Measurements from ENCODE around the gene NTRK2.

The NTRK2 gene

DNA sequence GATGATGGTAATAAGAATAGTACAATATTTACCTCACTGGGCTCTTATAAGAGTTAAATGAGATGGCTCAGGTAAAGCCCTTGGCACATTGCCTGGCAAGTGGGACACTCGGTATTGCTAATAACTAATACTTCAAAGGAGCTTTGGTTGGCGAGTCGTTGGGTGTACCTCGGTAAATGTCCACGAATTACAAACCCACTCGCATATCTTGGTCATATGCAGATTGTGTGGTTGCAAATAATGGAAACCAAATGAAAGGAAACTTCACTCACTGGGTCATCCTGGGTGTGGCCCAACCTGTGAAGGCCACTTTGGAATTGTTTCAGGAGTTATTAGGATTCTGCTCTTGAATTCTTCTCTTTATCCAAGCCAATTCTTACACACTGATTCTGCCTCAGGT, 147.5 kb downstream of the NTRK2 start:
- H3K9ac ChIP-seq (ENCODE audit: low read depth, low read length) = no peak overlapping the region
- ATAC-seq (ENCODE audit: insufficient read depth, low read depth) (no peak), DNase-seq (no peak)
- H3K4me2 ChIP-seq (ENCODE audit: insufficient read depth, low read length) = no peak overlapping the region
- H3K9me3 ChIP-seq (ENCODE audit: insufficient read depth, low read length, severe bottlenecking) = no peaks in the 10 kb centered on the region
- H3K27me3 ChIP-seq (ENCODE audit: insufficient read depth, low read length, poor library complexity) = no peaks in the 10 kb centered on the region
- no peaks in the 10 kb centered on the region for H3K36me3 ChIP-seq (ENCODE audit: insufficient read depth, low read length)
- H3K79me2 ChIP-seq (ENCODE audit: insufficient read depth, low read length) = no peaks in the 10 kb centered on the region
- H2AFZ ChIP-seq (ENCODE audit: low read depth, low read length) = no peak overlapping the region
- TF ChIP-seq EZH2 (IDR thresholded peaks at IDR 0.05; ENCODE audit: borderline replicate concordance, low read depth, low read length, severe bottlenecking) = no peak
- TF ChIP-seq, protein P1, sequence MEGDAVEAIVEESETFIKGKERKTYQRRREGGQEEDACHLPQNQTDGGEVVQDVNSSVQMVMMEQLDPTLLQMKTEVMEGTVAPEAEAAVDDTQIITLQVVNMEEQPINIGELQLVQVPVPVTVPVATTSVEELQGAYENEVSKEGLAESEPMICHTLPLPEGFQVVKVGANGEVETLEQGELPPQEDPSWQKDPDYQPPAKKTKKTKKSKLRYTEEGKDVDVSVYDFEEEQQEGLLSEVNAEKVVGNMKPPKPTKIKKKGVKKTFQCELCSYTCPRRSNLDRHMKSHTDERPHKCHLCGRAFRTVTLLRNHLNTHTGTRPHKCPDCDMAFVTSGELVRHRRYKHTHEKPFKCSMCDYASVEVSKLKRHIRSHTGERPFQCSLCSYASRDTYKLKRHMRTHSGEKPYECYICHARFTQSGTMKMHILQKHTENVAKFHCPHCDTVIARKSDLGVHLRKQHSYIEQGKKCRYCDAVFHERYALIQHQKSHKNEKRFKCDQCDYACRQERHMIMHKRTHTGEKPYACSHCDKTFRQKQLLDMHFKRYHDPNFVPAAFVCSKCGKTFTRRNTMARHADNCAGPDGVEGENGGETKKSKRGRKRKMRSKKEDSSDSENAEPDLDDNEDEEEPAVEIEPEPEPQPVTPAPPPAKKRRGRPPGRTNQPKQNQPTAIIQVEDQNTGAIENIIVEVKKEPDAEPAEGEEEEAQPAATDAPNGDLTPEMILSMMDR (IDR thresholded peaks at IDR 0.05; ENCODE audit: borderline replicate concordance, extremely low read depth, low read length, poor library complexity, severe bottlenecking) = no peak
- H3K27ac ChIP-seq (ENCODE audit: low read length) = no peak overlapping the region
- no peak overlapping the region for H3K4me3 ChIP-seq (ENCODE audit: low read depth in 1 of 2, low read length in 2 of 2)
- H3K4me1 ChIP-seq (ENCODE audit: insufficient read depth, low read length) = no peaks in the 10 kb centered on the region
- no peaks in the 10 kb centered on the region for H4K20me1 ChIP-seq (ENCODE audit: insufficient read depth, low read length)

DNA sequence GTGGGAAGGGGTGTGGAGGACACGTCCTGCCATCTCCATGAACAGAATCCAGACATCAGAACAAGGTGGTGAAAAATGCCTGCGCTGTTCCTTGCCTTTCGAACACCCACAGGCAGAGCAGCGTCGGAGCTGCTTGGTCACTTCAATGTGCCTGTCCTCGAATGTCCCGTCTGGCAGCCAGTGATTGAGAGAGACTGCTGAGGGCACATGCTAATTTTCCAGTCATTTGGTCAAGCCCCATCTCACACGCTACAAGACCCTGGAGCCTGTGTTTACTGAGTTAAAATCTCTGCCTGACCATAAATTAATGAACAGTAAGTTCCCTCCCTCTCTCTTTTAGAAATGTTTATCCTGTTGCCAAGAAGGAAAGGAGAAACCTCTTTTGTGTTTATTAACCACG, 149.3 kb downstream of the NTRK2 start:
- Histone ChIP-seq H3K4me3 (ENCODE audit: low read depth in 1 of 2, low read length in 2 of 2) (no peak overlapping the region), H3K4me2 (ENCODE audit: insufficient read depth, low read length) (no peak overlapping the region), H3K36me3 (ENCODE audit: insufficient read depth, low read length) (no peaks in the 10 kb centered on the region), H4K20me1 (ENCODE audit: insufficient read depth, low read length) (no peaks in the 10 kb centered on the region), H3K79me2 (ENCODE audit: insufficient read depth, low read length) (no peaks in the 10 kb centered on the region), H3K27me3 (ENCODE audit: insufficient read depth, low read length, poor library complexity) (no peaks in the 10 kb centered on the region), H2AFZ (ENCODE audit: low read depth, low read length) (no peak overlapping the region), H3K27ac (ENCODE audit: low read length) (no peak overlapping the region), H3K4me1 (ENCODE audit: insufficient read depth, low read length) (no peaks in the 10 kb centered on the region), H3K9ac (ENCODE audit: low read depth, low read length) (no peak overlapping the region), H3K9me3 (ENCODE audit: insufficient read depth, low read length, severe bottlenecking) (no peaks in the 10 kb centered on the region)
- no peak for TF ChIP-seq EZH2 (IDR thresholded peaks at IDR 0.05; ENCODE audit: borderline replicate concordance, low read depth, low read length, severe bottlenecking)
- TF ChIP-seq, protein P1 (IDR thresholded peaks at IDR 0.05; ENCODE audit: borderline replicate concordance, extremely low read depth, low read length, poor library complexity, severe bottlenecking) = no peak
- ATAC-seq (ENCODE audit: insufficient read depth, low read depth) (no peak), DNase-seq (no peak)

DNA sequence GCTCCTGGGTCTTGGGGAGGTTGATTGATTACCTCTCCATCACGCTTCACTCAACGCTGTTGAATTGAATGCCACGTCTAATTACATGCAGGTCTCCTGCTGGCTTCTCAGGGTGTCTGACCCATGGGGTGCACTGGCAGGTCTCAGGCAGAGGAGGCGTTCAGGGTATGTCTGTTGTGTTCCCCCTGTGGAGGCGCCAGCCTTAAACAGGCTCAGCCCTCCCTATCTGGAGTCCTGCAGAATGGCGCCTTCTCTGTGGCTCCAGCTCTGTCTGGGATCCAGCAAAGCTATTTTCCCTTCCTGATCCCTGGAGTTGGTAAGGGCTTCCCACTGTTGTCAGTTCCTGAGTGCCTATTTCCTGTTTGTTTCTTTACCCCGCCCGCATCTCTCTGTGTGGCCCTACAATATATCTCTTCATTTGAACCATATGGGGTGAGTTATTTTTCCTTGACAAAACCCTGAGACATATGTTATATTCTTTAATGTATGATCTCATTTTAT, 150.0 kb downstream of the NTRK2 start:
- Histone ChIP-seq H3K79me2 (ENCODE audit: insufficient read depth, low read length) (no peaks in the 10 kb centered on the region), H2AFZ (ENCODE audit: low read depth, low read length) (no peak overlapping the region), H3K27ac (ENCODE audit: low read length) (no peak overlapping the region), H3K4me2 (ENCODE audit: insufficient read depth, low read length) (no peak overlapping the region), H3K36me3 (ENCODE audit: insufficient read depth, low read length) (no peaks in the 10 kb centered on the region), H3K9me3 (ENCODE audit: insufficient read depth, low read length, severe bottlenecking) (no peaks in the 10 kb centered on the region), H3K4me3 (ENCODE audit: low read depth in 1 of 2, low read length in 2 of 2) (no peak overlapping the region), H3K9ac (ENCODE audit: low read depth, low read length) (no peak overlapping the region), H4K20me1 (ENCODE audit: insufficient read depth, low read length) (no peaks in the 10 kb centered on the region), H3K27me3 (ENCODE audit: insufficient read depth, low read length, poor library complexity) (no peaks in the 10 kb centered on the region), H3K4me1 (ENCODE audit: insufficient read depth, low read length) (no peaks in the 10 kb centered on the region)
- ATAC-seq (ENCODE audit: insufficient read depth, low read depth) = no peak
- DNase-seq = no peak
- TF ChIP-seq, protein P1 (IDR thresholded peaks at IDR 0.05; ENCODE audit: borderline replicate concordance, extremely low read depth, low read length, poor library complexity, severe bottlenecking) = no peak
- no peak for TF ChIP-seq EZH2 (IDR thresholded peaks at IDR 0.05; ENCODE audit: borderline replicate concordance, low read depth, low read length, severe bottlenecking)

DNA sequence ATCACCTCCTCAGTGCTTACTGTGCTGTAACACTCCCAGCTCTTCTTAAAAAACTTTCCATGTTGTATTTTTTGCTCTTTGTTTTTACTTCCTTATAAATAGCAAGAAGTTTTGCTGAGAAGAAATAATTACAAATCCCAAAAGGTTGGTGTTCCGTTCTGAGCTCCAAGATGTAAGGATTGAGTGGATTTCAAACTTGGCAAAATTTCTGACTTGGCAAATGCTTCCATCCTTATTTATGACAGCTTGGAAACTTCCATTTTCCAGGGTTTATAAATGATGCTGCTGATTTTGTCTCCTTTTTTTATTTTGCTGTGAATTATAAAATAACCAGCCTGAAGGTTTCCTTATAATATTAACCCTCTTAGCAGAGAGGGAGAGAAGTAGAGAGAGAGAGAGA, 151.9 kb downstream of the NTRK2 start:
- DNase-seq = no peak
- Histone ChIP-seq H3K27ac (ENCODE audit: low read length) (no peak overlapping the region), H3K79me2 (ENCODE audit: insufficient read depth, low read length) (no peaks in the 10 kb centered on the region), H3K27me3 (ENCODE audit: insufficient read depth, low read length, poor library complexity) (no peaks in the 10 kb centered on the region), H3K9me3 (ENCODE audit: insufficient read depth, low read length, severe bottlenecking) (no peaks in the 10 kb centered on the region), H3K4me1 (ENCODE audit: insufficient read depth, low read length) (no peaks in the 10 kb centered on the region), H3K4me3 (ENCODE audit: low read depth in 1 of 2, low read length in 2 of 2) (no peak overlapping the region), H3K4me2 (ENCODE audit: insufficient read depth, low read length) (no peak overlapping the region), H3K9ac (ENCODE audit: low read depth, low read length) (no peak overlapping the region), H2AFZ (ENCODE audit: low read depth, low read length) (no peak overlapping the region), H4K20me1 (ENCODE audit: insufficient read depth, low read length) (no peaks in the 10 kb centered on the region), H3K36me3 (ENCODE audit: insufficient read depth, low read length) (no peaks in the 10 kb centered on the region)
- TF ChIP-seq EZH2 (IDR thresholded peaks at IDR 0.05; ENCODE audit: borderline replicate concordance, low read depth, low read length, severe bottlenecking) = no peak
- TF ChIP-seq, protein P1 (IDR thresholded peaks at IDR 0.05; ENCODE audit: borderline replicate concordance, extremely low read depth, low read length, poor library complexity, severe bottlenecking) = no peak
- ATAC-seq (ENCODE audit: insufficient read depth, low read depth) = no peak
